DOHH2 (cell line): ENCODE results near the gene CACNA2D1.

ENCODE experiments used
- EZH2phosphoT487 ChIP-seq: fragments of 200-600 bp; sonication (generic); IDR thresholded peaks from 2 replicates; pipeline ENCODE4 v1.6.1; 2017; ENCODE audit warnings: borderline replicate concordance, mild to moderate bottlenecking, antibody characterized with exemption, low read length, moderate library complexity, mixed read lengths
- TF ChIP-seq, protein P1 (sequence below): fragments of 200-600 bp; sonication (generic); IDR thresholded peaks from one replicate; pipeline ENCODE4 v1.5.1; 2014; ENCODE audit warnings: antibody characterized with exemption, mild to moderate bottlenecking, low read depth, low read length; ENCODE audit not compliant: poor library complexity, severe bottlenecking

- TF ChIP-seq, protein P1, sequence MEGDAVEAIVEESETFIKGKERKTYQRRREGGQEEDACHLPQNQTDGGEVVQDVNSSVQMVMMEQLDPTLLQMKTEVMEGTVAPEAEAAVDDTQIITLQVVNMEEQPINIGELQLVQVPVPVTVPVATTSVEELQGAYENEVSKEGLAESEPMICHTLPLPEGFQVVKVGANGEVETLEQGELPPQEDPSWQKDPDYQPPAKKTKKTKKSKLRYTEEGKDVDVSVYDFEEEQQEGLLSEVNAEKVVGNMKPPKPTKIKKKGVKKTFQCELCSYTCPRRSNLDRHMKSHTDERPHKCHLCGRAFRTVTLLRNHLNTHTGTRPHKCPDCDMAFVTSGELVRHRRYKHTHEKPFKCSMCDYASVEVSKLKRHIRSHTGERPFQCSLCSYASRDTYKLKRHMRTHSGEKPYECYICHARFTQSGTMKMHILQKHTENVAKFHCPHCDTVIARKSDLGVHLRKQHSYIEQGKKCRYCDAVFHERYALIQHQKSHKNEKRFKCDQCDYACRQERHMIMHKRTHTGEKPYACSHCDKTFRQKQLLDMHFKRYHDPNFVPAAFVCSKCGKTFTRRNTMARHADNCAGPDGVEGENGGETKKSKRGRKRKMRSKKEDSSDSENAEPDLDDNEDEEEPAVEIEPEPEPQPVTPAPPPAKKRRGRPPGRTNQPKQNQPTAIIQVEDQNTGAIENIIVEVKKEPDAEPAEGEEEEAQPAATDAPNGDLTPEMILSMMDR: no peak
- no peak for TF ChIP-seq EZH2phosphoT487
Measured at GRCh38 chr7:82235713-82236112, 207.9 kb downstream of the CACNA2D1 start.
